PFSK-1 (cell line): ENCODE results near the gene RFC2.

ENCODE experiments used
- FOXP2 ChIP-seq: optimal IDR thresholded peaks from 2 replicates; pipeline ENCODE3; 2011; ENCODE audit warnings: borderline replicate concordance, control low read depth, inconsistent platforms; ENCODE audit not compliant: insufficient read depth; ENCODE audit errors: extremely low read length, extremely low read depth
- POLR2AphosphoS5 ChIP-seq: IDR thresholded peaks from 2 replicates; pipeline ENCODE4 v1.6.1; 2012; ENCODE audit warnings: low read depth, mild to moderate bottlenecking, control low read depth, low read length, moderate library complexity
- SIN3A ChIP-seq: IDR thresholded peaks from 2 replicates; pipeline ENCODE4 v1.6.1; 2012; ENCODE audit warnings: mild to moderate bottlenecking, low read length, moderate library complexity, borderline replicate concordance; ENCODE audit not compliant: insufficient read depth
- TAF1 ChIP-seq: IDR thresholded peaks from 2 replicates; pipeline ENCODE4 v1.6.1; 2012; ENCODE audit warnings: low read length, control low read depth, borderline replicate concordance; ENCODE audit not compliant: insufficient read depth
- TF ChIP-seq, protein P1 (sequence below), 2 experiments: IDR thresholded peaks; 2 replicates each; pipeline versions ENCODE4 v1.6.1 to v1.8.0; 2011 to 2012; ENCODE audit warnings: low read depth in 2 of 2, low read length in 2 of 2, control low read depth in 1 of 2, inconsistent platforms in 1 of 2, mild to moderate bottlenecking in 1 of 2, moderate library complexity in 1 of 2; ENCODE audit not compliant: insufficient read depth in 1 of 2

RFC2 gene

DNA sequence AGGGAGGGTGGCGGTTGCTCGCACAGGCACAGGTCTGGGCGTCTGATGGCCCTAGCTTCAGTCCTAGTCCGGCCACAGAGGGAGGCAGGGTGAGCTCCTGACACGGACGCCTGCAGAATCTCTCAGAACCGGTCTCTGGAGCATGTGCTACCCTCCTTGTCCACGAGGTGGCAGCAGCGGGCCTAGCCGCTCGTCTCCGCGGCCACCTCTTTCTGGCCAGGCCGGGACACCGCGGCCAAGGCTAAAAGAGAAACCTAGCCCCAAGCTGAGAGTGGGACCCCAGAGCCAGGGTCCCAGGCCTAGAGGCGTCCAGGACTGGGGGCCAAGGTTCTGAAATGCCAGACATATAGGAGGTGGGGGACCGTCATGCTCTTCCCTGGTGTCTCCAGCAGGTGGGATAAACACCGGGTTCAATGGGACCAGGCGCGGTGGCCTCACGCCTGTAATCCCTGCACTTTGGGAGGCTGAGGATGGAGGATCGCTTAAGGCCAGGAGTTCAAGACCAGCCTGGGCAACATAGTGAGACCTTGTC, 47.5 kb downstream of the RFC2 start:
- no peak for TF ChIP-seq SIN3A
- no peak for TF ChIP-seq TAF1
- no peak for TF ChIP-seq FOXP2
- TF ChIP-seq POLR2AphosphoS5, result no peak
- TF ChIP-seq, protein P1, sequence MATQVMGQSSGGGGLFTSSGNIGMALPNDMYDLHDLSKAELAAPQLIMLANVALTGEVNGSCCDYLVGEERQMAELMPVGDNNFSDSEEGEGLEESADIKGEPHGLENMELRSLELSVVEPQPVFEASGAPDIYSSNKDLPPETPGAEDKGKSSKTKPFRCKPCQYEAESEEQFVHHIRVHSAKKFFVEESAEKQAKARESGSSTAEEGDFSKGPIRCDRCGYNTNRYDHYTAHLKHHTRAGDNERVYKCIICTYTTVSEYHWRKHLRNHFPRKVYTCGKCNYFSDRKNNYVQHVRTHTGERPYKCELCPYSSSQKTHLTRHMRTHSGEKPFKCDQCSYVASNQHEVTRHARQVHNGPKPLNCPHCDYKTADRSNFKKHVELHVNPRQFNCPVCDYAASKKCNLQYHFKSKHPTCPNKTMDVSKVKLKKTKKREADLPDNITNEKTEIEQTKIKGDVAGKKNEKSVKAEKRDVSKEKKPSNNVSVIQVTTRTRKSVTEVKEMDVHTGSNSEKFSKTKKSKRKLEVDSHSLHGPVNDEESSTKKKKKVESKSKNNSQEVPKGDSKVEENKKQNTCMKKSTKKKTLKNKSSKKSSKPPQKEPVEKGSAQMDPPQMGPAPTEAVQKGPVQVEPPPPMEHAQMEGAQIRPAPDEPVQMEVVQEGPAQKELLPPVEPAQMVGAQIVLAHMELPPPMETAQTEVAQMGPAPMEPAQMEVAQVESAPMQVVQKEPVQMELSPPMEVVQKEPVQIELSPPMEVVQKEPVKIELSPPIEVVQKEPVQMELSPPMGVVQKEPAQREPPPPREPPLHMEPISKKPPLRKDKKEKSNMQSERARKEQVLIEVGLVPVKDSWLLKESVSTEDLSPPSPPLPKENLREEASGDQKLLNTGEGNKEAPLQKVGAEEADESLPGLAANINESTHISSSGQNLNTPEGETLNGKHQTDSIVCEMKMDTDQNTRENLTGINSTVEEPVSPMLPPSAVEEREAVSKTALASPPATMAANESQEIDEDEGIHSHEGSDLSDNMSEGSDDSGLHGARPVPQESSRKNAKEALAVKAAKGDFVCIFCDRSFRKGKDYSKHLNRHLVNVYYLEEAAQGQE (IDR thresholded peaks at IDR 0.05; ENCODE audit: insufficient read depth in 1 of 2, low read depth in 2 of 2, low read length in 2 of 2), result no peak

GRCh38 chr7:74203956-74204618, 50.1 kb downstream of the RFC2 start:
- TF ChIP-seq FOXP2, result no peak
- TF ChIP-seq TAF1, result no peak
- TF ChIP-seq, protein P1 (IDR thresholded peaks at IDR 0.05; ENCODE audit: insufficient read depth in 1 of 2, low read depth in 2 of 2, low read length in 2 of 2), result no peak
- no peak for TF ChIP-seq POLR2AphosphoS5
- no peak for TF ChIP-seq SIN3A

DNA sequence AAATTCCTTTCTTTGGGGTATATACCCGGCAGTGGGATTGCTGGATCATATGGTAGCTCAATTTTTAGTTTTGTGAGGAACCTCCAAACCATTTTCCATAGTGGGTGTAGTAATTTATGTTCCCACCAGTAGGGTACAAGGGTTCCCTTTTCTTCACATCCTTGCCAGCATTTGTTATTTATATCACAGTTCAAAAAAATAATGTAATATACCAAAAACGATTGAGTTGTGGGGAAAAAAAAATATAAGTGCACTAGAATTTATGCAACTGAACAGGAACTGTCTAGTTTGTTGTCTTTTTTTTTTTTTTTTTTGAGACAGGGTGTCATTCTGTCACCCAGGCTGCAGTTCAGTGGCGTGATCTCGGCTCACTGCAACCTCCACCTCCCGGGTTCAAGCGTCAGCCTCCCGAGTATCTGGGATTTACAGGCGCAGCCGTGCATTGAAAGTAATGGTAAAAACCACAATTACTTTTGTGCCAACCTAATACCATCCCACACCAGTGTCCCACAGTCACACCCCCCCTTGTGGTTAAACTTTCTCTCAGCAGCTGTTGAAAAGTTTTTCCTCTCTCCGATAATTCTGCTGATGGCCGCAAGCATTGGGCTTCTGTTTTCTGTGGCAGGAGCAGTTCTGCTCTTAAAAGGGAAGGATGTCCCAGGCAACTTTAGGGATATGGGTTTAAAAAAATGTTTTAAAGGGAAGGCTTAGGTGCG, 51.2 kb downstream of the RFC2 start:
- TF ChIP-seq, protein P1 (IDR thresholded peaks at IDR 0.05; ENCODE audit: insufficient read depth in 1 of 2, low read depth in 2 of 2, low read length in 2 of 2), result no peak
- TF ChIP-seq TAF1 (no peak), FOXP2 (no peak), POLR2AphosphoS5 (no peak), SIN3A (no peak)

DNA sequence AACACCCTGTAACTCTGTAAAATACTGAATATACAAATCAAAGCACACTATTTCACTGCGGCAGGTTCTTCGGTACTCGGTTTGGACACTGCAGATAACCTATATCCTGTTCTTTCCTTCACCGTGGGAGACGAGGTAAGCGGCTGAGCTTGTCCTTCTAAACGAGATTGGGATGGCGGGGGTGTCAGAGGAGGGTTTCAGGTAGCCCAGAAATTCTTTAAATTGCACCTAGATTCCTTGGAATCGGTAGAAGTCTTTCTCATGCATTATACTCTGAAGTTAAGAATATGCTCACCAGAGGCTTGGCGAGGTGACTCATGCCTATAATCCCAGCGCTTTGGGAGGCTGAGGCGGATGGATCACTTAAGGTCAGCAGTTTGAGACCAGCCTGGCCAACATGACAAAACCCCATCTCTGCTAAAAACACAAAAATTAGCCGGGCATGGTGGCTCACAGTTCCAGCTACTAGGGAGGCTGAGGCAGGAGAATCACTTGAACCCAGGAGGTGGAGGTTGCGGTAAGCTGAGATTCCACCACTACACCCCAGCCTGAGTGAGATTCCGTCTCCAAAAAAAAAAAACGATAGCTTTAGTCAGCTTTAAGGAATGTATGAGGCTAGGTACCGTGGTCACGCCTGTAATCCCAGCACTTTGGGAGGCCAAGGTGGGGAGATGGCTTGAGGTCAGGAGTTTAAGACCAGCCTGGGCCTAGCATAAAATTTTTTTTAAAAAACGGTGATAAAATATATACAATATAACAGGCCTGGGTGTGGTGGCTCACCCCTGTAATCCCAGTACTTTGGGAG, 54.4 kb downstream of the RFC2 start:
- no peak for TF ChIP-seq TAF1
- TF ChIP-seq, protein P1 (IDR thresholded peaks at IDR 0.05; ENCODE audit: insufficient read depth in 1 of 2, low read depth in 2 of 2, low read length in 2 of 2), result no peak
- TF ChIP-seq SIN3A, result no peak
- no peak for TF ChIP-seq POLR2AphosphoS5
- TF ChIP-seq FOXP2, result no peak
